Pancreas (tissue), 10 donors: Measurements from ENCODE around the gene IFNA13. TPM values are rescaled to one million over a fixed set of nuclear protein-coding genes. Genes with fewer than 3 reads are reported as not detected.

Source experiments
- ATAC-seq, 4 donors: fragments of 200-7000 bp; cut with Tn5 transposase; one replicate each; pipeline versions ENCODE4 v1.8.0 to v1.9.1; 2020; ENCODE audit warnings: mild to moderate bottlenecking in 4 of 4, moderate library complexity in 4 of 4
- DNase-seq, 6 donors: peaks; one replicate each; pipeline ENCODE4 v3.0.0-alpha.2; 2020
- FAIRE-seq: peaks from 2 replicates; lab custom pipeline; 2012; peaks lifted over from hg19 to GRCh38; lab: Jason Lieb, UNC
- H3K27ac ChIP-seq, 4 donors: fragments of 200-600 bp; sonication (generic); 1 replicate in 3 of 4; 2 replicates in 1 of 4; pipeline versions ENCODE4 v1.5.0 to v1.8.0; 2020
- H3K27me3 ChIP-seq, 4 donors: fragments of 200-600 bp; one replicate each; pipeline ENCODE4 v1.8.0; 2021
- H3K36me3 ChIP-seq, 3 donors: fragments of 200-600 bp; sonication (generic) in 1 of 3; one replicate each; pipeline versions ENCODE4 v1.5.0 to v1.8.0; 2020 to 2021
- H3K4me1 ChIP-seq, 3 donors: fragments of 200-600 bp; one replicate each; pipeline ENCODE4 v1.8.0; 2021
- H3K4me3 ChIP-seq, 4 donors: fragments of 200-600 bp; sonication (generic) in 2 of 4; one replicate each; pipeline versions ENCODE4 v1.5.0 to v1.8.0; 2020 to 2021
- H3K9me3 ChIP-seq, 4 donors: fragments of 200-600 bp; one replicate each; pipeline ENCODE4 v1.8.0; 2021
- WGBS, 2 donors: extraction: QIAGEN DNeasy Blood & Tissue Kit; methylation state at CpG; one replicate each; pipeline ENCODE4 v1.1.7; 2013; 5-methylcytosine and 5-hydroxymethylcytosine counted together
- intact Hi-C, 3 donors: fragments of 100-400 bp; cut with DNase I; formaldehyde crosslinking; loops; one replicate each; pipeline versions ENCODE4 v1.11.1 to v1.14.2; 2022
- polyA plus RNA-seq, 2 donors: library from polyadenylated mRNA; stranded (reverse); fragments of 200-250 nt; gene quantifications; one replicate each; pipeline ENCODE4 v1.2.3, GENCODE V29; 2013
- total RNA-seq, 6 donors: library from RNA; stranded (reverse); fragmentation: NEBNext Ultra II Directional in 4 of 6; extraction: Animal tissue kit (Norgen Biotek cat#: 25700) in 4 of 6; gene quantifications; one replicate each; pipeline versions ENCODE4 v1.2.1 to v1.2.4, GENCODE V29; 2021 to 2023
- TF ChIP-seq, protein P1 (sequence below), 4 donors: fragments of 200-600 bp; sonication (generic) in 3 of 4; IDR thresholded peaks; one replicate each; pipeline versions ENCODE4 v1.5.0 to v1.8.0; 2021; ENCODE audit warnings: antibody characterized with exemption in 4 of 4
- donor health status: healthy with polysubstance abuse.
- donor health status: DM: no; HTN: no; CAD: no; lungs with moderate emphysema.
- donor health status: DM: no; HTN: no; CAD: no.
- donor health status: control.
- donor health status: control.
- donor health status: Bipolar disorder and iron deficiency.
- donor health status: DM: yes; HTN: yes; CAD: no.
- donor health status: DM: no; HTN: no; CAD: no.
- donor health status: DM: no; HTN: no; CAD: no.
- donor health status: DM: yes; HTN: yes; CAD: no.

Gene IFNA13
- total and polyA plus RNA-seq, 8 donors, result 0.07 TPM; not detected in 7

DNA sequence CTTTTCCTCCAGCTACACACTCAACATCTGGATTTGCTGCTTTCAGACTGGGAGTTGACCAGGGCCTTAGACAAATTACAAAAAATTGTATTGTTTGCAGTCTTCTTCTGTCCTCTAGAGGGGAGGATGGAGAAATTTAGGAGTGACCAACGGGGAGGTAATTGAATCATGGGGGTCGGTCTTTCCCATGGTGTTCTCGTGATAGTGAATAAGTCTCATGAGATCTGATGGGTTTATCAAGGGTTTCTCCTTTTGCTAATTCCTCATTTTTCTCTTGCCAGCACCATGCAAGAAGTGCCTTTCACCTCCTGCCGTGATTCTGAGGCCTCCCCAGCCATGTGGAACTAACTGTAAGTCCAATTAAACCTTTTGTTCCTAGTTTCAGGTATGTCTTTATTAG, 45.3 kb upstream of the IFNA13 start:
- no peaks in the 10 kb centered on the region for H3K9me3 ChIP-seq
- no peaks in the 10 kb centered on the region for H3K4me1 ChIP-seq
- TF ChIP-seq, protein P1, sequence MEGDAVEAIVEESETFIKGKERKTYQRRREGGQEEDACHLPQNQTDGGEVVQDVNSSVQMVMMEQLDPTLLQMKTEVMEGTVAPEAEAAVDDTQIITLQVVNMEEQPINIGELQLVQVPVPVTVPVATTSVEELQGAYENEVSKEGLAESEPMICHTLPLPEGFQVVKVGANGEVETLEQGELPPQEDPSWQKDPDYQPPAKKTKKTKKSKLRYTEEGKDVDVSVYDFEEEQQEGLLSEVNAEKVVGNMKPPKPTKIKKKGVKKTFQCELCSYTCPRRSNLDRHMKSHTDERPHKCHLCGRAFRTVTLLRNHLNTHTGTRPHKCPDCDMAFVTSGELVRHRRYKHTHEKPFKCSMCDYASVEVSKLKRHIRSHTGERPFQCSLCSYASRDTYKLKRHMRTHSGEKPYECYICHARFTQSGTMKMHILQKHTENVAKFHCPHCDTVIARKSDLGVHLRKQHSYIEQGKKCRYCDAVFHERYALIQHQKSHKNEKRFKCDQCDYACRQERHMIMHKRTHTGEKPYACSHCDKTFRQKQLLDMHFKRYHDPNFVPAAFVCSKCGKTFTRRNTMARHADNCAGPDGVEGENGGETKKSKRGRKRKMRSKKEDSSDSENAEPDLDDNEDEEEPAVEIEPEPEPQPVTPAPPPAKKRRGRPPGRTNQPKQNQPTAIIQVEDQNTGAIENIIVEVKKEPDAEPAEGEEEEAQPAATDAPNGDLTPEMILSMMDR (IDR thresholded peaks at IDR 0.05), result no peak
- intact Hi-C loops, result no loop called here
- H3K36me3 ChIP-seq, result no peaks in the 10 kb centered on the region
- FAIRE-seq (no peak), ATAC-seq (no peak), DNase-seq (no peak)
- no peak overlapping the region for H3K27ac ChIP-seq
- H3K4me3 ChIP-seq, result no peak overlapping the region
- WGBS, 2 donors, result 76 to 78% methylated on average over 4 of the region's 4 CpGs
- no peaks in the 10 kb centered on the region for H3K27me3 ChIP-seq

DNA sequence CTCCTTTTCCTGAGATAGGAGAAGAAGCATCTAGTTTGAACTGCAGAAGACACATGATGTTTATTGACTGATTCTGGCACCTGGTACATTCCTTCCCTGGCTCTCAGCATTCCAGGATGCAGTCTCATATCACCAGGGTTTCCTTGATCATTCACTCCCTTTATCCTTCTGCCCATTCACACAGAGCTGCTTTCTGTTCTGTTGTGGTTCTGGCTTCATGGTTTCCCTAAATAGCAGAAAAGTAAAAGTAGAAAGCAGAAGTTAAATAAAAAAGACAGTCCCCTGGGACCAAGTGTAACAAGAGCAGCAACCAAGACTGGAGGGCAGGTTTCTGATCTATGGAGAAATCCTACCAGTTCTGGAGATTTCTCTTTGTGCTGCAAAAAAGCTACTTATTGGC, 44.2 kb upstream of the IFNA13 start:
- Histone ChIP-seq H3K27me3 (no peaks in the 10 kb centered on the region), H3K9me3 (no peaks in the 10 kb centered on the region), H3K4me3 (no peak overlapping the region), H3K4me1 (no peaks in the 10 kb centered on the region), H3K36me3 (no peaks in the 10 kb centered on the region), H3K27ac (no peak overlapping the region)
- TF ChIP-seq, protein P1 (IDR thresholded peaks at IDR 0.05), result no peak
- DNase-seq (no peak), ATAC-seq (no peak), FAIRE-seq (no peak)
- intact Hi-C loops, result no loop called here

DNA sequence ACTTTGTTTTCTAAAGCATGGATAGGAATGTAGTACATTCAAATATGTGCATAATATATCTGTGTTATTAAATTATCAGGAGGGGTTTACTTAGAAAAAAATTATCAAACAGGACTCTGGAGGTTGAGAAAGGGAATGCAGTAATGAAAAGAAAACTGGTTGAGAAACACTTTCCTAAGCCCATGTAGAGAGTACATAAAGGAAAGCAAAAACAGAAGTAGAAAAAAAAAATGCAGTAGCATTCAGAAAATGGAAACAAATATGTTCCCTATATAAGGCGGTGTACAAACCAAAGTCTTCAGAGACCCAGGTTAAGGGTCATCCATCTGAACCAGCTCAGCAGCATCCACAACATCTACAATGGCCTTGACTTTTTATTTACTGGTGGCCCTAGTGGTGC, 41.0 kb upstream of the IFNA13 start, which contains the start of gene IFNA8:
IFNA8 (plus strand) TSS at position 301 of the 400 bp plus-strand sequence; CDS start at position 361, 60 bp downstream.
- TF ChIP-seq, protein P1 (IDR thresholded peaks at IDR 0.05), result no peak
- H3K9me3 ChIP-seq, result no peaks in the 10 kb centered on the region
- H3K36me3 ChIP-seq, result no peaks in the 10 kb centered on the region
- DNase-seq (no peak), FAIRE-seq (no peak), ATAC-seq (no peak)
- intact Hi-C loops, result no loop called here
- peaks cover 0 to 6% (median 0%) of the 10 kb centered on the region in 4 donors for H3K27me3 ChIP-seq
- H3K4me1 ChIP-seq, result no peaks in the 10 kb centered on the region
- H3K27ac ChIP-seq, result no peak within 1 kb of the TSS
- H3K4me3 ChIP-seq, result no peak within 1 kb of the TSS
- 81 to 86% methylated on average over 1 of the region's 1 CpG for WGBS, 2 donors

DNA sequence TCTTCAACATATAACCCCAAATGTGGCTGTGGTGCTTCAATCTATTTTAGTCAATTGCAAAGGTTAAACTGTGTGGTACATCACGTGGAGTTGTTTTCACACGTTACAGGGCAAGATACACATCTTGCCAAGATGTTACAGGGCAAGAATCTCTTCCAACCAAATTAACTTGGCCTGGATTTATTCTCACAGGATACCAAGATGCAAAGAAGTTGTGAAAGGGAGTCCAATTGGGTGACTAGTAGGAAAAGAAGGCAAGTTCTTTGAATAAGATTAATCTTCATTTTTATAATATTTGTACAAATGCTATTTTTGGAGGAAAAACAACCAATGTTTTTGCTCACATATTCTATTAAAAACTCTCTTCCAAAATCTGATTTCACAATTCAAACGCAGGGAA, 36.3 kb upstream of the IFNA13 start:
- ATAC-seq (no peak), DNase-seq (no peak), FAIRE-seq (no peak)
- TF ChIP-seq, protein P1 (IDR thresholded peaks at IDR 0.05), result no peak
- H3K9me3 ChIP-seq, result no peaks in the 10 kb centered on the region
- intact Hi-C loops, result no loop called here
- no peak overlapping the region for H3K4me3 ChIP-seq
- peaks cover 0 to 35% (median 3%) of the 10 kb centered on the region in 4 donors for H3K27me3 ChIP-seq
- H3K4me1 ChIP-seq, result no peaks in the 10 kb centered on the region
- H3K27ac ChIP-seq, result no peak overlapping the region
- WGBS, 2 donors, result 55 to 61% methylated on average over 3 of the region's 3 CpGs
- H3K36me3 ChIP-seq, result no peaks in the 10 kb centered on the region

DNA sequence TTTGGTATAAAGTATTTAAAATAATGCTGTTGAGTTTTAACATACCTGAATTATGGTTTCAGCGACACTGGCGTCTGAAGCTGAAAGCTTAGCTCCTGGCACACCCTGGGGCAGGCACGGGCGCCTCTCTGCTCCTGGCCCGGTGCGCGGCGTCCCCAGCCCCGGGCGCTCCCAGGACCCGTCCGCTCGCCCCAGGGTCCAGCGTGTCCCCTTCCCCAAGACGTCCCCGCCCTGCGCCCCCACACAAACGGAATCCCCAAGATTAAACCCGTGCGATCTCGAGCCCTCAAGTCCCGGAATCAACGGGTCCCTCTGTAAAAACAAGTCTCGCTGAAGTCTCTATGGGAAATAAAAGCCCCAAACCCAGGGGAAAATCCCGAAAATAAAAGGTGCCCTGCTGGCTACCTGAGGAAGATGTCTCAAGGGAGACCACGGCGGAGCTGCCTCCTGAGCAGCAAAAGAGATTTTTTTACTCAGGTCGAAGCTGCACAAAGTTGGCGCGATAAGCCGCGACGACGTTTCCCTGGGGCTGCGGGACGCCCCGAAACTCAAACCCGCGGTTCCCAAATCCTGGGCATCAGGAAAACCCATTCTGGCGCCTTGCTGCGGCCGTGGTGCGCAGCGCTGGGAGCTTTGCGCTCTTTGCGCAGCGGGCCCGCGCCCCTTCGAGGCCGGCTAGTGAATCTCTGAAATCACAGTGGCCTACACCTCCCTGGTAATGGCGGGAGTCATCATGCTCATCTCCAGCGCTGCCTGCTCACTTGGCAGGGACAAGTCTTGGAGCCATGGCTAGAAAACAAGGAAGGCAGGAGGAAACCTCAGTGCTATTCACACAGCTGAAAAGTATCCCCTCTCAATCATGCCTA, 34.8 kb upstream of the IFNA13 start:
- Histone ChIP-seq H3K4me1 (no peaks in the 10 kb centered on the region), H3K27me3 (peaks cover 0 to 43% (median 3%) of the 10 kb centered on the region in 4 donors), H3K4me3 (peak overlapping the region in 1 of 4 donors; percentile 21), H3K9me3 (no peaks in the 10 kb centered on the region), H3K36me3 (no peaks in the 10 kb centered on the region), H3K27ac (no peak overlapping the region)
- ATAC-seq (peak in 3 of 4 donors; percentile 32 to 43 (median 32)), DNase-seq (peak in 2 of 6 donors; percentile 27 to 58), FAIRE-seq (no peak)
- WGBS, 2 donors, result 4% methylated on average over 53 of the region's 53 CpGs
- intact Hi-C loops, result no loop called here
- TF ChIP-seq, protein P1 (IDR thresholded peaks at IDR 0.05), result no peak
